T-helper 2 cell (primary cell): ENCODE measurements around the gene TMCC3.

Experiments used
- DNase-seq, 5 experiments: peaks; one replicate each; pipeline versions ENCODE4 v3.0.0 to v3.0.0-alpha.2; 2012 to 2022

TMCC3 gene

DNA sequence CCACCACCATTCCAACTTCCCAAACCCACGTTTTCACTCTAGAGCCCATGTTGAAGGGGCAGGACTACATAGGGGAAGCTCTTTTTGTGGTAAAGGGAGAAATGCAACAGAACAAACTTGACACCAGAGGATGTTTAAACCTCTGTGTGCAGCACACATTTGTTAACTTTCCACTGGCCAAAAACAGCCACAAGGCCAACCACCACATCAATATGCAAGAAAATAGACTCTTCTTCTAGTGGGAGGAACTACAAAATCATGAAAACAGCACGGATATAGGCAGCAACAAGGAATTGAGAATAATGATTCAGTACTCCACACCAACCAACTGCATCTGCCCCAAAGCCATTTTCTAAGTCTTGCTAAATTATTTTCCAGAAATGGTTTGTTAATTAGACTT, 124.4 kb downstream of the TMCC3 start:
- peak in 1 of 5 experiments; percentile 7 for DNase-seq
